NAMALWA (cell line): ENCODE data around the gene TSPAN8.
"Not testable (repeated sequence)": the region's sequence is repeated elsewhere in the genome, so short reads cannot be mapped to it uniquely, and the experiment has no call there.

Experiments
- DNase-seq: peaks from one replicate; pipeline ENCODE4 v3.0.0-alpha.2; 2015; ENCODE audit warnings: low spot score

Gene TSPAN8

DNA sequence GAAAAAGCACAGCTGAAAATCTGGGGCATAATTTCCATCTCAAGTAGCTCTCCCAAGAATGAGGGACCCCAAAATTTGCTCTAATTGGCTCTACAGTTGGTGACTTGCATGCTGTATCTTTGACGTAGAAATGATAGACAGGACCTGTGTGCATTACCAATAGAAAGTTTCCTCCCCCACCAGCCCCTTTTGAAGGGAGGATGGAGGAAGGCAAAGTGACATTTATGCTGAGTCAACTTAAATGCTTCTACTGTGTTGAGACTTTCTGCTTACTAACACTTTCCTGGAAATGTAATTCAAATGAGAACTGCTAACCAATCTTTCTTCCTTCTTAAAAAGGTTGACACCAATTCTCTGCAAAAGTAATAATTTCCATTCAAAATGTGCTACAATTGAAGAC, 31.9 kb downstream of the TSPAN8 start:
- no peak for DNase-seq

GRCh38 chr12:71125515-71125914, 32.3 kb downstream of the TSPAN8 start:
- no peak for DNase-seq

DNA sequence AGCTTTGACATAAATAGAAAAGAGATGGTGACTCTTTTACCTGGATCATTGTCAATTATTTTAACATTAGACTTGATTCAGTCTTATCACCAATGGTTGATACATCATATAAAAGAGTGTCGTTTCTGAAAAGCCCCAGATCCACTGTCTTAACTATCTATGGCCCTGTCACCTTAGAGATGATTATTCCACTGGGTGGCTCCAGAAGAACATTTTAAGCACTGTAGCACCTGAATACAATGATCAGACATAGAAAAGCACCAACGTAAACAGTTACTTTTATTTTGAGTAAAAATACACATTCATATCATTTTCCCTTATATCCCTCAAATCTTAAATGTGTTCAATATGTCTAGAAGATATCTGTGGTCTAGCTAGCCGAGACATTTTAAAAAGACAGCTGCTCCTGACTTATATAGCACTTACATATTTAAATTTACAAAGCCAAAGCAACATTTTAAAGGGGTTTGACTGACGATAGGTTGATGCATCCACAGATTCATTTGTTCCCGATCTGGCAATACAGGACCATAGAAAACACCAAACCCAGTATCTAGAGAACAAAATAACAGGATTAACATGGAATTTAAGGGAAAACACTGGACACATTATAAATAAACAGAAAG, 32.9 kb downstream of the TSPAN8 start:
- no peak for DNase-seq

DNA sequence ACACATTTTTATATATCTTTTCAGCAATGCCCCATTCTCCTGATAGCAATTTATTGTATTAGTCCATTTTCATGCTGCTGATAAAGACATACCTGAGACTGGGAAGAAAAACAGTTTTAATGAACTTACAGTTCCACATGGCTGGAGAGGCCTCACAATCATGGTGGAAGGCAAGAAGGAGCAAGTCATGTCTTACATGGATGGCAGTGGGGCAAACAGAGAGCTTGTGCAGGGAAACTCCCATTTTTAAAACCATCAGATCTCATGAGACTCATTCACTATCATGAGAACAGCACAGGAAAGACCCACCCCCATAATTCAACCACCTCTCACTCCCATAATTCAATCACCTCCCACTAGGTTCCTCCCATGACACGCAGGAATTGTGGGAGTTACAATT, 44.7 kb downstream of the TSPAN8 start:
- not testable (repeated sequence) for DNase-seq

- DNase-seq = no peak
Measured at GRCh38 chr12:71109834-71110233, 48.0 kb downstream of the TSPAN8 start.

DNA sequence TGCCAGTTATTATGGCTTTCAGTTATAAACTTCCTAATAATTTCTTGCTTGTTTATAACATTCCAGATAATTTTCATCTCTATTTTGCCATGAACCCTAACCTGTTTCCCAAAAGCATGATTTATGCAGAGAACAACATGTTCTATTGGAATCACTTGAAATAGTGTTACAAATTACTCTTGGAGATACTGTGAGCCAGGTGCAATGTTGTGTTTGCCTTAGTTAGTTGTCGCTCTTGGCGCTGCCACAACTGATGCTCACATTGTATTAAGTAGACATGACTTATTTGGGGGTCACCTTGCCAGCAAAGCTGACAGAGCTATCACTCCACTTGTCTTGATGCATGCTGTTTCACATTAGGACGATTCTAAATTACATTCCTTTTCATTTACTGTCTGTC, 49.4 kb downstream of the TSPAN8 start:
- DNase-seq = no peak

DNA sequence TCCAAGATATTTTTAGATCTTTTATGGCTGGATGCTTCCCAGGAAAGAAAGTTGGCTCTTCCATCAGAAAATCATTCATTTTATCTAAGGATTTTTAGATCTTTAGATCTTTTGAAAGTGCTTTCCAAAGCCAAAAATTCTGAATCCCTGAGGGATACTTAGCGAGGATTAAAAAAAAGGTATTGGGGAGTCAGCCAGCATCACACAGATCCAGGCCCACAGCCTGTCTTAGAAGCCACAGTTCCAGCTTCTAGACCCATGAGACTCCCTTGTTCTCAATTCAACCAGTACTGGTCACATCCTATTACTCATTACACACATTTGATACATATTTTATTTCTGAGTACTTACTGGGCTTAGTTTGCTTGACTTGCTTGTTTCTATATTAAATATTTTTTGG, 49.9 kb downstream of the TSPAN8 start:
- no peak for DNase-seq

- no peak for DNase-seq
Measured at GRCh38 chr12:71105956-71106355, 51.8 kb downstream of the TSPAN8 start.

DNA sequence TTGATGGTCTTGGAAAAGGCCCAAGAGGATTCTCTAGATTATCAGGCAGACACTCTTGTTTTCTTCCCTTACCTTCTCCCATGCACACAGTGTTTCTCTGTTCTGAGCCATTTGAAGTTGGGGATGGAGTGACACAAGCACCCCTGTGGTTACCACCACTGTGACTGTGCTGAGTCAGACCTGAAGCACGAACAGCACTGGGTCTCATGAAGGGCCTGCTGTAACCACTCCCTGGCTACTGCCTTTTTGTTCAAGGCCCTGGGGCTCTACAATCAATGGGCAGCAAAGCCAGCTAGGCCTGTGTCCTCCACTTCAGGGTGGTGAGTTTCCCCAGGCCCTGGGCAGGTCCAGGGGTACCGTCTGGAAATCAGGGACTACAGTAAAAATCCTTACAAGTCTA, 65.5 kb downstream of the TSPAN8 start:
- DNase-seq = no peak

- DNase-seq = no peak
Measured at GRCh38 chr12:71090971-71091370, 66.8 kb downstream of the TSPAN8 start.

- DNase-seq = no peak
Measured at GRCh38 chr12:71085575-71085974, 72.2 kb downstream of the TSPAN8 start.

DNA sequence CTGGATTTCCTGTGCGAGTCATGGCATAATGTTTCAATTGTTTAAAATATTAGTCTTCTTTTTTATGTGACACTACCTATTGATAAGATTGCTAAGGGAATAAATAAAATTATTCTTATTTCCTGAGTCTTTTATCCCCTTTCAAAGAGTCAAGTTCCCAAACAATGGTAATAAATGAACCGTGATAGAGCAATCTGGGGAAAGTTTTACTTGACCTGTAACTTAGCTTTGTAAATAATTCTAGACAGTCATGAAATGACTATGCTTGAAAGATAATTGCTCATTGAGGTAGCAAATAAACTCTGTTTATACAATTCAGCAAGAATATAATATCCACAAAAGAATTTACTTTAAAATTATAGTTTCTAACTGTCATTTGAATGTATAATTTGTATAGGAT, 82.1 kb downstream of the TSPAN8 start:
- DNase-seq = no peak
